Liver (tissue), 9 donors: Measurements from ENCODE around the gene WDR1. TPM values are rescaled to one million over a fixed set of nuclear protein-coding genes. Genes with fewer than 3 reads are reported as not detected.

Source experiments
- DNase-seq: peaks from one replicate; pipeline ENCODE4 v3.0.0-alpha.2; 2017; ENCODE audit warnings: low spot score
- H3K27ac ChIP-seq, 2 donors: one replicate each; pipeline ENCODE4 v1.7.0; 2013; ENCODE audit warnings: inconsistent platforms in 2 of 2, low read length in 2 of 2, control low read depth in 1 of 2, low read depth in 1 of 2, mild to moderate bottlenecking in 1 of 2
- H3K27me3 ChIP-seq, 4 donors: one replicate each; pipeline versions ENCODE4 v1.6.1 to v1.7.0; 2013; ENCODE audit warnings: low read length in 3 of 4, inconsistent platforms in 1 of 4, mild to moderate bottlenecking in 1 of 4, moderate library complexity in 1 of 4; ENCODE audit not compliant: control insufficient read depth in 4 of 4, insufficient read depth in 4 of 4
- H3K36me3 ChIP-seq, 4 donors: one replicate each; pipeline versions ENCODE4 v1.6.1 to v1.7.0; 2013; ENCODE audit warnings: low read length in 3 of 4, mild to moderate bottlenecking in 3 of 4, low read depth in 1 of 4, moderate library complexity in 1 of 4; ENCODE audit not compliant: control insufficient read depth in 4 of 4, insufficient read depth in 3 of 4
- H3K4me1 ChIP-seq, 4 donors: one replicate each; pipeline versions ENCODE4 v1.6.1 to v1.7.0; 2013; ENCODE audit warnings: low read length in 3 of 4, mild to moderate bottlenecking in 3 of 4, moderate library complexity in 1 of 4; ENCODE audit not compliant: control insufficient read depth in 4 of 4, insufficient read depth in 4 of 4
- H3K4me3 ChIP-seq, 3 donors: one replicate each; pipeline versions ENCODE4 v1.6.1 to v1.7.0; 2013; ENCODE audit warnings: low read length in 3 of 3, control low read depth in 1 of 3, low read depth in 1 of 3, mild to moderate bottlenecking in 1 of 3
- H3K9ac ChIP-seq, 2 donors: one replicate each; pipeline ENCODE4 v1.7.0; 2013; ENCODE audit warnings: low read length in 2 of 2, mild to moderate bottlenecking in 2 of 2, moderate library complexity in 2 of 2, control low read depth in 1 of 2, low read depth in 1 of 2
- H3K9me3 ChIP-seq, 4 donors: one replicate each; pipeline versions ENCODE4 v1.6.1 to v1.7.0; 2013; ENCODE audit warnings: low read length in 3 of 4; ENCODE audit not compliant: control insufficient read depth in 4 of 4
- ATF3 ChIP-seq: IDR thresholded peaks from 2 replicates; pipeline ENCODE4 v1.6.1; 2016; ENCODE audit warnings: antibody characterized with exemption
- EGR1 ChIP-seq, 2 donors: IDR thresholded peaks; 2 replicates each; pipeline ENCODE4 v1.6.1; 2016 to 2018; ENCODE audit warnings: antibody characterized with exemption in 2 of 2, low read depth in 2 of 2
- FOXA1 ChIP-seq: IDR thresholded peaks from 2 replicates; pipeline ENCODE4 v1.6.1; 2016; ENCODE audit warnings: antibody characterized with exemption
- FOXA2 ChIP-seq: IDR thresholded peaks from 2 replicates; pipeline ENCODE4 v1.6.1; 2016; ENCODE audit warnings: antibody characterized with exemption
- GABPA ChIP-seq, 2 donors: IDR thresholded peaks in 1 of 2; conservative IDR thresholded peaks in 1 of 2; 2 replicates each; pipeline ENCODE4 v1.6.1; 2016; ENCODE audit warnings: antibody characterized with exemption in 2 of 2, mild to moderate bottlenecking in 1 of 2, moderate library complexity in 1 of 2
- HNF4A ChIP-seq, 2 donors: conservative IDR thresholded peaks; 2 replicates each; pipeline ENCODE4 v1.6.1; 2016; ENCODE audit warnings: antibody characterized with exemption in 2 of 2, mild to moderate bottlenecking in 2 of 2
- HNF4G ChIP-seq: IDR thresholded peaks from 2 replicates; pipeline ENCODE4 v1.6.1; 2016; ENCODE audit warnings: antibody characterized with exemption
- JUND ChIP-seq, 2 donors: IDR thresholded peaks; 2 replicates each; pipeline ENCODE4 v1.6.1; 2016; ENCODE audit warnings: antibody characterized with exemption in 2 of 2
- NR2F2 ChIP-seq: IDR thresholded peaks from 2 replicates; pipeline ENCODE4 v1.6.1; 2016; ENCODE audit warnings: antibody characterized with exemption
- RAD21 ChIP-seq, 2 donors: IDR thresholded peaks; 2 replicates each; pipeline ENCODE4 v1.6.1; 2016; ENCODE audit warnings: antibody characterized with exemption in 2 of 2, mild to moderate bottlenecking in 2 of 2
- REST ChIP-seq: IDR thresholded peaks from 2 replicates; pipeline ENCODE4 v1.6.1; 2016; ENCODE audit warnings: antibody characterized with exemption, mild to moderate bottlenecking
- SP1 ChIP-seq: IDR thresholded peaks from 2 replicates; pipeline ENCODE4 v1.6.1; 2018; ENCODE audit warnings: antibody characterized with exemption, mild to moderate bottlenecking
- TAF1 ChIP-seq: conservative IDR thresholded peaks from 2 replicates; pipeline ENCODE4 v1.6.1; 2016; ENCODE audit warnings: antibody characterized with exemption, mild to moderate bottlenecking
- YY1 ChIP-seq: IDR thresholded peaks from 2 replicates; pipeline ENCODE4 v1.6.1; 2016; ENCODE audit warnings: antibody characterized with exemption, mild to moderate bottlenecking
- ZBTB33 ChIP-seq: IDR thresholded peaks from 2 replicates; pipeline ENCODE4 v1.6.1; 2016; ENCODE audit warnings: antibody characterized with exemption
- WGBS: extraction: QIAGEN DNeasy Blood & Tissue Kit; methylation state at CpG from one replicate; pipeline ENCODE4 v1.1.7; 2013; 5-methylcytosine and 5-hydroxymethylcytosine counted together
- polyA plus RNA-seq, 2 donors: library from polyadenylated mRNA; stranded (reverse) in 1 of 2; unstranded in 1 of 2; fragments of 200-250 nt in 1 of 2; fragments of >200 nt in 1 of 2; fragmentation: Nextera tagmentation in 1 of 2; extraction: Ambion mirVana in 1 of 2; gene quantifications; one replicate each; pipeline versions ENCODE4 v1.2.1 to v1.2.3, GENCODE V29; 2013 to 2015
- total RNA-seq, 2 donors: library from RNA; depleted of rRNA; stranded (reverse); fragments of >200 nt; gene quantifications; one replicate each; pipeline ENCODE4 v1.2.3, GENCODE V29; 2014
- donor health status: healthy.
- donor health status: healthy.
- donor health status: healthy.
- donor health status: healthy.
- donor health status: healthy.

WDR1 gene
- total and polyA plus RNA-seq, 4 donors, result 31.1 to 97.4 (median 65.7) TPM

GRCh38 chr4:10119278-10119677 lies 2.7 kb upstream of the WDR1 start:
- Histone ChIP-seq H3K4me1 (peaks cover 5 to 23% (median 16%) of the 10 kb centered on the region in 4 donors), H3K27me3 (no peaks in the 10 kb centered on the region), H3K4me3 (no peak overlapping the region), H3K36me3 (peaks cover 0 to 4% (median 1%) of the 10 kb centered on the region in 4 donors), H3K9me3 (no peaks in the 10 kb centered on the region), H3K9ac (no peak overlapping the region), H3K27ac (no peak overlapping the region)
- no peak for DNase-seq
- WGBS, result 80% methylated on average over 8 of the region's 8 CpGs
- TF ChIP-seq SP1 (no peak), GABPA (IDR thresholded peaks at IDR 0.05 in 1 of 2, conservative IDR thresholded peaks at IDR 0.05 in 1 of 2) (no peak), JUND (IDR thresholded peaks at IDR 0.05) (no peak), TAF1 (no peak)

GRCh38 chr4:10118048-10119004 lies 1.7 kb upstream of the WDR1 start:
- no peak overlapping the region for H3K4me3 ChIP-seq
- WGBS, result 90% methylated on average over 21 of the region's 21 CpGs
- no peaks in the 10 kb centered on the region for H3K27me3 ChIP-seq
- no peak for TF ChIP-seq HNF4G
- no peak for TF ChIP-seq NR2F2
- TF ChIP-seq HNF4A (conservative IDR thresholded peaks at IDR 0.05), result no peak
- TF ChIP-seq RAD21 (IDR thresholded peaks at IDR 0.05), result no peak
- no peak for TF ChIP-seq EGR1 (IDR thresholded peaks at IDR 0.05; ENCODE audit: low read depth in 2 of 2)
- TF ChIP-seq ZBTB33, result no peak
- no peak for TF ChIP-seq REST
- TF ChIP-seq FOXA2, result no peak
- no peak for TF ChIP-seq TAF1
- TF ChIP-seq ATF3, result no peak
- TF ChIP-seq FOXA1, result no peak
- TF ChIP-seq GABPA (IDR thresholded peaks at IDR 0.05 in 1 of 2, conservative IDR thresholded peaks at IDR 0.05 in 1 of 2), result no peak
- TF ChIP-seq YY1, result no peak
- no peak for TF ChIP-seq SP1
- no peak for DNase-seq
- peaks cover 5 to 23% (median 16%) of the 10 kb centered on the region in 4 donors for H3K4me1 ChIP-seq
- peaks cover under 1 to 13% (median 10%) of the 10 kb centered on the region in 4 donors for H3K36me3 ChIP-seq
- no peaks in the 10 kb centered on the region for H3K9me3 ChIP-seq
- H3K27ac ChIP-seq, result peak overlapping the region; percentile 19 to 92
- H3K9ac ChIP-seq, result no peak overlapping the region
